ENCODE results near the gene LSS. TPM values are rescaled to one million over a fixed set of nuclear protein-coding genes. Genes with fewer than 3 reads are reported as not detected.
A peak's percentile ranks its signal among the peaks of the same experiment; 100 is the strongest.

Gene LSS
- total RNA-seq (10 to 100 TPM; 16.1 to 34.1 (median 24.5) TPM), polyA plus RNA-seq (10 to 100 TPM; 30.2 to 33.6 TPM)

- 0 to 1% methylated on average over 38 to 77 of the region's 77 CpGs for WGBS, 2 donors
- FAIRE-seq (no peak), ATAC-seq (peak; percentile 90 to 93 (median 91)), DNase-seq (peak; percentile 98 to 100 (median 99))
- Histone ChIP-seq H3K9me3 (no peaks in the 10 kb centered on the region), H3K27me3 (no peaks in the 10 kb centered on the region), H3K36me3 (no peaks in the 10 kb centered on the region), H3K4me1 (peaks cover 6 to 17% (median 7%) of the 10 kb centered on the region in 3 donors), H3K4me3 (peak within 1 kb of the TSS; percentile 90 to 98 (median 93)), H3K27ac (peak within 1 kb of the TSS; percentile 66 to 75 (median 70))
- intact Hi-C loops (cut with DNase I): no loop called here
- TF ChIP-seq, protein P1, sequence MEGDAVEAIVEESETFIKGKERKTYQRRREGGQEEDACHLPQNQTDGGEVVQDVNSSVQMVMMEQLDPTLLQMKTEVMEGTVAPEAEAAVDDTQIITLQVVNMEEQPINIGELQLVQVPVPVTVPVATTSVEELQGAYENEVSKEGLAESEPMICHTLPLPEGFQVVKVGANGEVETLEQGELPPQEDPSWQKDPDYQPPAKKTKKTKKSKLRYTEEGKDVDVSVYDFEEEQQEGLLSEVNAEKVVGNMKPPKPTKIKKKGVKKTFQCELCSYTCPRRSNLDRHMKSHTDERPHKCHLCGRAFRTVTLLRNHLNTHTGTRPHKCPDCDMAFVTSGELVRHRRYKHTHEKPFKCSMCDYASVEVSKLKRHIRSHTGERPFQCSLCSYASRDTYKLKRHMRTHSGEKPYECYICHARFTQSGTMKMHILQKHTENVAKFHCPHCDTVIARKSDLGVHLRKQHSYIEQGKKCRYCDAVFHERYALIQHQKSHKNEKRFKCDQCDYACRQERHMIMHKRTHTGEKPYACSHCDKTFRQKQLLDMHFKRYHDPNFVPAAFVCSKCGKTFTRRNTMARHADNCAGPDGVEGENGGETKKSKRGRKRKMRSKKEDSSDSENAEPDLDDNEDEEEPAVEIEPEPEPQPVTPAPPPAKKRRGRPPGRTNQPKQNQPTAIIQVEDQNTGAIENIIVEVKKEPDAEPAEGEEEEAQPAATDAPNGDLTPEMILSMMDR (IDR thresholded peaks at IDR 0.05): no peak
Observed at GRCh38 chr21:46228345-46229051, at the start of gene LSS. TSS of gene LSS (minus strand) at chr21:46228774. CDS start at chr21:46228745, 29 bp downstream.

DNA sequence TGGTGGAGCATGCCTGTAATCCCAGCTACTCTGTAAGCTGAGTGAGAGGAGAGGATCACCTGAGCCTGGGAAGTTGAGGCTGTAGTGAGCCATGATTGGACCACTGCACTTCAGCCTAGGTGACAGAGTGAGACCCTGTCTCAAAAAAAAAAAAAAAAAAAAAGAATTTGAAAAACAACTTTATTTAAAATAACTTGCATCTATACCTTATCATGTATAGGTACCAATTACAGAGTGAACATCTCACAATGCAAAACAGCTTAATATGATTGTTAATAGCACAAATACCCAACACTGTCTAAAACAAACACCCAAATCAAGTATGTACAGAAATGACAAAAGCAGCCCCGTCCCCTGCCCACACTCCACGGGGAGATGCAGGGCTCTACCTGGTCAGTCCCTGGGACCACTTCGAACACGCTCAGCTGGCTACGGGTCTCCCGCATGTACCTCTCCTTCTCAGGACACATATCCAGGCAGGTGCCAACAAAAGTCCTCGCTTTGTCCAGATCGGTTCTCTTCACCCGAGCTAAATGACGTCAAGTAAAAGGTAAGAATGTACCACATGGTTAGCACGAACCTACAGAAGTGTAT, 46.3 kb upstream of the LSS start:
- intact Hi-C loops (cut with DNase I): no loop called here
- TF ChIP-seq, protein P1 (IDR thresholded peaks at IDR 0.05): no peak
- ATAC-seq (no peak), FAIRE-seq (no peak), DNase-seq (no peak)
- H3K36me3 ChIP-seq: peaks cover 0 to 84% (median 40%) of the 10 kb centered on the region in 3 donors
- no peak overlapping the region for H3K27ac ChIP-seq
- 94 to 96% methylated on average over 11 of the region's 11 CpGs for WGBS, 2 donors
- H3K4me1 ChIP-seq: no peaks in the 10 kb centered on the region
- H3K9me3 ChIP-seq: no peaks in the 10 kb centered on the region
- H3K4me3 ChIP-seq: no peak overlapping the region
- no peaks in the 10 kb centered on the region for H3K27me3 ChIP-seq

DNA sequence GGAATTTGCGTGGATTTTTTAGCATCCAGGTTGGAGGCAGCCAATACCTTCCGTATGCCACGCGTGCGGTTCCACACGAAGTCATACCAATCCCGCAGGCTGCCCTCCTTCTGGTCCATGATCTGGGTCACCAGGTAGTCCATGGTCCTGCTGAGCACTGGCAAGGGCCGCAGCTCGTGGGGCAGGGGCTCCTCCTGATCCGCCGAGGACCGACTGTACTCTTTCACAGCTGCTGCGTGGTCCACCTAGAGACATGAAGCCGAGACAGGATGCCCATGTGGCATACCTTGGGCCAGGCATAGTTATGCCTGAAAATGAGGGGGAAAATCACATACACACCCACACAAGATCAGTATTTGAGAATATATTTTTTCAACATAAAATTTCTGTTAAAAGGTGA, 44.8 kb upstream of the LSS start:
- ATAC-seq (no peak), FAIRE-seq (no peak), DNase-seq (no peak)
- H3K4me3 ChIP-seq: no peak overlapping the region
- no peaks in the 10 kb centered on the region for H3K9me3 ChIP-seq
- intact Hi-C loops (cut with DNase I): no loop called here
- WGBS, 2 donors: 95% methylated on average over 14 of the region's 14 CpGs
- H3K27ac ChIP-seq: no peak overlapping the region
- H3K36me3 ChIP-seq: peaks cover 0 to 88% (median 40%) of the 10 kb centered on the region in 3 donors
- TF ChIP-seq, protein P1 (IDR thresholded peaks at IDR 0.05): no peak
- H3K27me3 ChIP-seq: no peaks in the 10 kb centered on the region
- H3K4me1 ChIP-seq: no peaks in the 10 kb centered on the region

DNA sequence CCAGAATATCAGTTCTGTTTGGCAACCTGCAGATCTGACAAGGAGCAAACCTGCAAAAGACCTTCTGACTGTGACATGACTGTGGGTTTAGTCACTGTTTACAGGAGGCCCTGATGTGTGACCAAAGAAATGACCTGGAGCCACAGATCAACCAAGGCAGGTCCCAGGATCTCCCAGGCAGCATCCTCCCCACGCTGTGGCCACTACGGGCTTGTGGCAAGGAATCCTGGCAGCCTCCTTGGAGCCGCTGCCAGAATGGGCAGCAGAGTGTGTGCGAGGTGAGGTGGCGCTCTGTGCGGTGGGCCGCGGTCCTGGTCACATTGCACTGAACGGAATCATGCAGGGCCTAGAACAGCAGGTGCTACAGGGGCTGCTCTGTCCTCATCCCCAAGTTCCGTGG, 40.9 kb upstream of the LSS start:
- DNase-seq: no peak
- TF ChIP-seq, protein P1 (IDR thresholded peaks at IDR 0.05): no peak
- no peaks in the 10 kb centered on the region for H3K9me3 ChIP-seq
- FAIRE-seq: no peak
- peaks cover 0 to 93% (median 47%) of the 10 kb centered on the region in 3 donors for H3K36me3 ChIP-seq
- H3K4me1 ChIP-seq: no peaks in the 10 kb centered on the region
- intact Hi-C loops (cut with DNase I): no loop called here
- H3K4me3 ChIP-seq: no peak overlapping the region
- ATAC-seq: no peak
- H3K27ac ChIP-seq: no peak overlapping the region
- 97% methylated on average over 10 of the region's 10 CpGs for WGBS, 2 donors
- H3K27me3 ChIP-seq: no peaks in the 10 kb centered on the region

GRCh38 chr21:46268371-46268770, 39.8 kb upstream of the LSS start:
- Histone ChIP-seq H3K9me3 (no peaks in the 10 kb centered on the region), H3K27ac (no peak overlapping the region), H3K4me3 (no peak overlapping the region), H3K27me3 (no peaks in the 10 kb centered on the region), H3K4me1 (no peaks in the 10 kb centered on the region), H3K36me3 (peaks cover 0 to 90% (median 39%) of the 10 kb centered on the region in 3 donors)
- no peak for ATAC-seq
- intact Hi-C loops (cut with DNase I): no loop called here
- FAIRE-seq: no peak
- TF ChIP-seq, protein P1 (IDR thresholded peaks at IDR 0.05): no peak
- 90 to 92% methylated on average over 13 of the region's 13 CpGs for WGBS, 2 donors
- DNase-seq: no peak

Data from pancreas (tissue), 10 donors.